ENCODE data around the gene COL4A2.

COL4A2 gene

GRCh38 chr13:110431425-110432294 is 124.6 kb downstream of the COL4A2 start:
- Histone ChIP-seq H3K9me3 (ENCODE audit: control insufficient read depth in 1 of 2, low read length in 2 of 2) (no peaks in the 10 kb centered on the region), H3K4me3 (ENCODE audit: low read depth in 1 of 2, low read length in 2 of 2) (no peak overlapping the region), H3K27me3 (ENCODE audit: low read depth, low read length) (no peaks in the 10 kb centered on the region), H3K4me1 (ENCODE audit: control insufficient read depth in 1 of 2, insufficient read depth in 2 of 2, low read length in 2 of 2) (peaks cover 0 to 11% of the 10 kb centered on the region in 2 donors), H3K27ac (ENCODE audit: low read length) (no peak overlapping the region), H3K36me3 (ENCODE audit: control insufficient read depth in 1 of 2, insufficient read depth in 2 of 2, low read length in 2 of 2) (peaks cover 24 to 43% of the 10 kb centered on the region in 2 donors)

GRCh38 chr13:110432522-110432921 is 125.4 kb downstream of the COL4A2 start:
- H3K27me3 ChIP-seq (ENCODE audit: low read depth, low read length): no peaks in the 10 kb centered on the region
- no peaks in the 10 kb centered on the region for H3K9me3 ChIP-seq (ENCODE audit: control insufficient read depth in 1 of 2, low read length in 2 of 2)
- H3K4me3 ChIP-seq (ENCODE audit: low read depth in 1 of 2, low read length in 2 of 2): no peak overlapping the region
- H3K4me1 ChIP-seq (ENCODE audit: control insufficient read depth in 1 of 2, insufficient read depth in 2 of 2, low read length in 2 of 2): peaks cover 0 to 8% of the 10 kb centered on the region in 2 donors
- no peak overlapping the region for H3K27ac ChIP-seq (ENCODE audit: low read length)
- H3K36me3 ChIP-seq (ENCODE audit: control insufficient read depth in 1 of 2, insufficient read depth in 2 of 2, low read length in 2 of 2): peaks cover 27 to 52% of the 10 kb centered on the region in 2 donors

GRCh38 chr13:110433014-110433413 is 125.9 kb downstream of the COL4A2 start:
- Histone ChIP-seq H3K4me3 (ENCODE audit: low read depth in 1 of 2, low read length in 2 of 2) (no peak overlapping the region), H3K27ac (ENCODE audit: low read length) (no peak overlapping the region), H3K9me3 (ENCODE audit: control insufficient read depth in 1 of 2, low read length in 2 of 2) (no peaks in the 10 kb centered on the region), H3K4me1 (ENCODE audit: control insufficient read depth in 1 of 2, insufficient read depth in 2 of 2, low read length in 2 of 2) (peaks cover 0 to 8% of the 10 kb centered on the region in 2 donors), H3K36me3 (ENCODE audit: control insufficient read depth in 1 of 2, insufficient read depth in 2 of 2, low read length in 2 of 2) (peaks cover 30 to 56% of the 10 kb centered on the region in 2 donors), H3K27me3 (ENCODE audit: low read depth, low read length) (no peaks in the 10 kb centered on the region)

GRCh38 chr13:110434629-110435028 is 127.5 kb downstream of the COL4A2 start:
- Histone ChIP-seq H3K36me3 (ENCODE audit: control insufficient read depth in 1 of 2, insufficient read depth in 2 of 2, low read length in 2 of 2) (peaks cover 31 to 67% of the 10 kb centered on the region in 2 donors), H3K4me1 (ENCODE audit: control insufficient read depth in 1 of 2, insufficient read depth in 2 of 2, low read length in 2 of 2) (peaks cover 0 to 8% of the 10 kb centered on the region in 2 donors), H3K9me3 (ENCODE audit: control insufficient read depth in 1 of 2, low read length in 2 of 2) (no peaks in the 10 kb centered on the region), H3K27me3 (ENCODE audit: low read depth, low read length) (no peaks in the 10 kb centered on the region), H3K27ac (ENCODE audit: low read length) (no peak overlapping the region), H3K4me3 (ENCODE audit: low read depth in 1 of 2, low read length in 2 of 2) (no peak overlapping the region)

- Histone ChIP-seq H3K27ac (ENCODE audit: low read length) (no peak overlapping the region), H3K36me3 (ENCODE audit: control insufficient read depth in 1 of 2, insufficient read depth in 2 of 2, low read length in 2 of 2) (peaks cover 33 to 70% of the 10 kb centered on the region in 2 donors)
These were observed 128.2 kb downstream of the COL4A2 start for GRCh38 chr13:110435331-110435730.

GRCh38 chr13:110436276-110436675 is 129.2 kb downstream of the COL4A2 start:
- peaks cover 0 to 8% of the 10 kb centered on the region in 2 donors for H3K4me1 ChIP-seq (ENCODE audit: control insufficient read depth in 1 of 2, insufficient read depth in 2 of 2, low read length in 2 of 2)
- no peak overlapping the region for H3K4me3 ChIP-seq (ENCODE audit: low read depth in 1 of 2, low read length in 2 of 2)
- H3K36me3 ChIP-seq (ENCODE audit: control insufficient read depth in 1 of 2, insufficient read depth in 2 of 2, low read length in 2 of 2): peaks cover 36 to 71% of the 10 kb centered on the region in 2 donors
- H3K27ac ChIP-seq (ENCODE audit: low read length): no peak overlapping the region
- H3K27me3 ChIP-seq (ENCODE audit: low read depth, low read length): no peaks in the 10 kb centered on the region
- no peaks in the 10 kb centered on the region for H3K9me3 ChIP-seq (ENCODE audit: control insufficient read depth in 1 of 2, low read length in 2 of 2)

More at GRCh38 chr13:110435331-110435730, 128.2 kb downstream of the COL4A2 start:
- H3K9me3 ChIP-seq (ENCODE audit: control insufficient read depth in 1 of 2, low read length in 2 of 2): no peaks in the 10 kb centered on the region
- no peaks in the 10 kb centered on the region for H3K27me3 ChIP-seq (ENCODE audit: low read depth, low read length)
- H3K4me3 ChIP-seq (ENCODE audit: low read depth in 1 of 2, low read length in 2 of 2): no peak overlapping the region
- H3K4me1 ChIP-seq (ENCODE audit: control insufficient read depth in 1 of 2, insufficient read depth in 2 of 2, low read length in 2 of 2): peaks cover 0 to 8% of the 10 kb centered on the region in 2 donors

GRCh38 chr13:110436786-110437370 is 129.8 kb downstream of the COL4A2 start:
- Histone ChIP-seq H3K9me3 (ENCODE audit: control insufficient read depth in 1 of 2, low read length in 2 of 2) (no peaks in the 10 kb centered on the region), H3K4me1 (ENCODE audit: control insufficient read depth in 1 of 2, insufficient read depth in 2 of 2, low read length in 2 of 2) (peaks cover 0 to 8% of the 10 kb centered on the region in 2 donors), H3K27ac (ENCODE audit: low read length) (no peak overlapping the region), H3K27me3 (ENCODE audit: low read depth, low read length) (no peaks in the 10 kb centered on the region), H3K36me3 (ENCODE audit: control insufficient read depth in 1 of 2, insufficient read depth in 2 of 2, low read length in 2 of 2) (peaks cover 33 to 65% of the 10 kb centered on the region in 2 donors), H3K4me3 (ENCODE audit: low read depth in 1 of 2, low read length in 2 of 2) (no peak overlapping the region)

GRCh38 chr13:110438211-110438610 is 131.1 kb downstream of the COL4A2 start:
- no peak overlapping the region for H3K4me3 ChIP-seq (ENCODE audit: low read depth in 1 of 2, low read length in 2 of 2)
- peaks cover 30 to 62% of the 10 kb centered on the region in 2 donors for H3K36me3 ChIP-seq (ENCODE audit: control insufficient read depth in 1 of 2, insufficient read depth in 2 of 2, low read length in 2 of 2)
- H3K4me1 ChIP-seq (ENCODE audit: control insufficient read depth in 1 of 2, insufficient read depth in 2 of 2, low read length in 2 of 2): peaks cover 0 to 2% of the 10 kb centered on the region in 2 donors
- no peaks in the 10 kb centered on the region for H3K9me3 ChIP-seq (ENCODE audit: control insufficient read depth in 1 of 2, low read length in 2 of 2)
- H3K27ac ChIP-seq (ENCODE audit: low read length): no peak overlapping the region
- H3K27me3 ChIP-seq (ENCODE audit: low read depth, low read length): no peaks in the 10 kb centered on the region

- H3K4me3 ChIP-seq (ENCODE audit: low read depth in 1 of 2, low read length in 2 of 2): no peak overlapping the region
- H3K36me3 ChIP-seq (ENCODE audit: control insufficient read depth in 1 of 2, insufficient read depth in 2 of 2, low read length in 2 of 2): peaks cover 30 to 62% of the 10 kb centered on the region in 2 donors
- no peaks in the 10 kb centered on the region for H3K27me3 ChIP-seq (ENCODE audit: low read depth, low read length)
- no peaks in the 10 kb centered on the region for H3K9me3 ChIP-seq (ENCODE audit: control insufficient read depth in 1 of 2, low read length in 2 of 2)
- no peak overlapping the region for H3K27ac ChIP-seq (ENCODE audit: low read length)
- H3K4me1 ChIP-seq (ENCODE audit: control insufficient read depth in 1 of 2, insufficient read depth in 2 of 2, low read length in 2 of 2): peaks cover 0 to 2% of the 10 kb centered on the region in 2 donors
These were observed 131.7 kb downstream of the COL4A2 start for GRCh38 chr13:110438776-110439175.

GRCh38 chr13:110440946-110441731 is 134.1 kb downstream of the COL4A2 start:
- Histone ChIP-seq H3K36me3 (ENCODE audit: control insufficient read depth in 1 of 2, insufficient read depth in 2 of 2, low read length in 2 of 2) (peaks cover 20 to 56% of the 10 kb centered on the region in 2 donors), H3K27ac (ENCODE audit: low read length) (no peak overlapping the region), H3K4me3 (ENCODE audit: low read depth in 1 of 2, low read length in 2 of 2) (no peak overlapping the region), H3K4me1 (ENCODE audit: control insufficient read depth in 1 of 2, insufficient read depth in 2 of 2, low read length in 2 of 2) (peaks cover 0 to 6% of the 10 kb centered on the region in 2 donors), H3K27me3 (ENCODE audit: low read depth, low read length) (no peaks in the 10 kb centered on the region), H3K9me3 (ENCODE audit: control insufficient read depth in 1 of 2, low read length in 2 of 2) (no peaks in the 10 kb centered on the region)
